Upper lobe of left lung (tissue), 4 donors: Measurements from ENCODE around the gene DST.

Experiments
- POLR2A ChIP-seq, 4 donors: fragments of 450-650 bp; IDR thresholded peaks; one replicate each; pipeline ENCODE4 v1.5.1; 2016 to 2017; ENCODE audit warnings: antibody characterized with exemption in 4 of 4, mild to moderate bottlenecking in 2 of 4
- TF ChIP-seq, protein P1 (sequence below), 6 experiments: fragments of 450-650 bp in 4 of 6; fragments of 200-600 bp in 2 of 6; sonication (generic) in 2 of 6; IDR thresholded peaks; one replicate each; pipeline ENCODE4 v1.5.1; 2016 to 2019; ENCODE audit warnings: antibody characterized with exemption in 6 of 6

DNA sequence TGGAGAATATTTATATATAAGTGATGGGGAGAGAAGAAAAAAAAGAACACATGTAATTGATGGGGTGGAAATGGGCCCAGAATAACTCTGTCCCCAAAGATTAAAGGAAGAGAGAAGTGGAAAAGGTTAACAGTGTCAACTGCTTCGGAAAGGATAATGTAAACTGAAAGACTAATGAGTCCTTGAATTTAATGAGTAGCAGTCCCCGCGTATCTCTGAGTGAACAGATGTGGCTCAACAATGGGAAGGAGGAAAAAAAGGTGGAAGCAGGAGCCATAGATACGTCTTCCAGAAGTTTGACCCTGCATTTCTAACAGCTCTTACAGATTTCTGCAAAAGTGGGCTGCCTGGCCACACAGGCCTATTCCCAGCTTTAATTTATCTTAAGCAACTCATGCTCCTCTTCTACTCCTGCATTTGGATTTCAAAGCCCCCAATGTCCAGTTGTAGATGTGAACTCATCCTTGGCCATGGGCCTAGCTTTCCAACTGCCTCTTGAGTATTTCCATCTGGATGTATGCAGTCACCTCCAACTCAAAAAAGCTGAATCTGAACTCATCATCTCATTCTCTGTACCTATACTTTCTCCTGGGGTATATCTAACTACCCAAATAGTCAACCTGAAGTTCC lies 61.3 kb downstream of the DST start:
- TF ChIP-seq, protein P1, sequence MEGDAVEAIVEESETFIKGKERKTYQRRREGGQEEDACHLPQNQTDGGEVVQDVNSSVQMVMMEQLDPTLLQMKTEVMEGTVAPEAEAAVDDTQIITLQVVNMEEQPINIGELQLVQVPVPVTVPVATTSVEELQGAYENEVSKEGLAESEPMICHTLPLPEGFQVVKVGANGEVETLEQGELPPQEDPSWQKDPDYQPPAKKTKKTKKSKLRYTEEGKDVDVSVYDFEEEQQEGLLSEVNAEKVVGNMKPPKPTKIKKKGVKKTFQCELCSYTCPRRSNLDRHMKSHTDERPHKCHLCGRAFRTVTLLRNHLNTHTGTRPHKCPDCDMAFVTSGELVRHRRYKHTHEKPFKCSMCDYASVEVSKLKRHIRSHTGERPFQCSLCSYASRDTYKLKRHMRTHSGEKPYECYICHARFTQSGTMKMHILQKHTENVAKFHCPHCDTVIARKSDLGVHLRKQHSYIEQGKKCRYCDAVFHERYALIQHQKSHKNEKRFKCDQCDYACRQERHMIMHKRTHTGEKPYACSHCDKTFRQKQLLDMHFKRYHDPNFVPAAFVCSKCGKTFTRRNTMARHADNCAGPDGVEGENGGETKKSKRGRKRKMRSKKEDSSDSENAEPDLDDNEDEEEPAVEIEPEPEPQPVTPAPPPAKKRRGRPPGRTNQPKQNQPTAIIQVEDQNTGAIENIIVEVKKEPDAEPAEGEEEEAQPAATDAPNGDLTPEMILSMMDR (IDR thresholded peaks at IDR 0.05): no peak
- no peak for TF ChIP-seq POLR2A (IDR thresholded peaks at IDR 0.05)
